AML-193 (cell line): ENCODE data around the gene NGEF.
"Not testable (repeated sequence)": the region's sequence is repeated elsewhere in the genome, so short reads cannot be mapped to it uniquely, and the experiment has no call there.

Experiments used
- DNase-seq, 2 experiments: peaks; one replicate each; lab custom pipeline; 2025; lab: John Stamatoyannopoulos, UW

NGEF gene

DNA sequence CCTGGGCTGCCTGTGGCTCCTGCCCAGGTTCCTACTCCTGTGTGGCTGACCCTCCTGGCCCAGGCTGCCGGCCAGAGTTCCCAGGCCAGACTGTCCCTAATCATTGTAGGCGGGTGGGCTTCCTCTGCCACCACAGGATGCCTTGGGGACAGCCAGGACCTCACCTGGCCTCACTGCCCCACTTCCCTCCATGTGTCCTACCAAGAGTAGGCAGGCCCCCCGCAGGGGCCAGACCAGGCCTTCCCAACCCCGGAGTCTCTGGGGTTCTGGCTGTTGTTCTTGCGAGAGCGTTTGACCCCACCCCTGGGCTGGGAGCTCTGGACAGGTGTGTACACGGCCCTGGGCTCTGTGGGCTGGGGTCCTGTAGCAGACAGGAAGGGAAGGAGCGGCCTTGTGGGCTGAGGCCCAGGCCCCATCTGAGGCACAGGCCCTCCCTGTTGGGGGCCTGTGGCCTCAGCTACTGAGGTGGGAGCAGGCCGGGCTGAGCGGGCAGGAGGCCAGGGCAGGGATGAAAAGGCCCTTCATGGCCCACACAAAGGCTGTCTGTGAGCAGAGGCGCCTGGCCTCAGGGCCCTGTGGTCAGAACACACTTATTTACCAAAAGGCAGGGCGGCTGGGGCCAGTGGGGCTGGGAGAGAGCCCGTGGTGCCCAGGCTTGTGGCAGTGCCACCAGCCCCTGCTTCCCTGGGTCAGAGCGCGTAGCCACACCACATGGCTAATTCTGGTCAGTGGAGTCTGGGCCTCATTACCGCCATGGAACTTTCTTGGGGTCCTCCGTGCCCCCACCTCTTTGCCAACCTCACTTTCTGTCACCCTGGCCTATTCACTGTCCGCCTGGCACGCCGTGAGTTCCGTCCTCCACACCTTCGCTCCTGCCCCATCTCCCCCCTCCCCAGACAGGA, 141.0 kb downstream of the NGEF start:
- DNase-seq, result no peak

DNA sequence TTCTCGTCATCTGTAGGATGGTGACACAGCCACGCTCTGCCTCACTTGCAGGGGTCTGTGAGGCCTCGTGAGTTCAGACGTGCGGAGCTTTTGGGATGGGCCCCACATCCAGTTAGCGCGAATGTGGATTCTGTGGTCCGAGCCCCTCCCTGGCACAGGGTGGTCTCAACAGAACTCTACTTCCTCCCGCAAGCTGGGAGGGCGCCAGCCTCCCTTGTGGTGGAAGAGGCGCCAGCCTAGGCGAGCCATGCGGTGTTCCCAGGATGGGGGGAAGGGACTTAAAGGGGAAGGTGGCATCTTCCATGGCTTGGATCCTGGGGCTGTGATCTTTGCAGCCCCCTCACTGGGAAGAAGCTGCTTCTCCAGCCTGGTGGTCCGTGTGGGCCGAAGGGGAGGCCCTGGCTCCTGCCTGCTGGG, 141.6 kb downstream of the NGEF start:
- DNase-seq, result no peak

DNA sequence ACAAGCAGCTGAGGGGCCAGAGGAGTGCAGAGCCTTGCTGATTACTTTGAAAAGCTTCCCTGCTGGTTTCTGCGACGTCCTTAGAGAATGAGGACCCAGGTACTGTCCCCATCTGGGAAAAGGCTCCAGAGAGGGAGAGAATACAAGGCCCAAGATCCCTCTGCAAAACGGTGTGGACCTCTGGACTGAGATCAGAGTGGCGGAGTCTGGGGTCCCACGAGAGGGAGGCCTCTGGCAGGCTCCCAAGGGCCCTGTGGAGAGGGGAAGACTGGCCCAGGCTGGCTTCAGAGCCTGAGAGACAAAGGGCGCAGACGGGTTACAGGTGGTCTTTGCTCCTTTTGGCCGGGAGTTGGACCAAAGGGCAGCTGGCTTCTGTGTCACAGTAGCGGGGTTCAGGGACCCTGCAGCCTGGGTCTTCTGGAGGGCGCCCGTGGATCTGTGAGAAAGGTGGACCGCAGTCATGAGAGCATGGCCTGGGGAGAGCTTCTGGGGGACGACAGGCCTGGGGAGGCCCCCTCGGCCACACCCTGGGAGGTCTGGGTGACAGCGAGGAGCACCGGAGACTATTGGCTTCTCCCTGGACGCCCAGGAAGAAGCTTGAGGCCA, 142.2 kb downstream of the NGEF start:
- DNase-seq, result no peak

DNA sequence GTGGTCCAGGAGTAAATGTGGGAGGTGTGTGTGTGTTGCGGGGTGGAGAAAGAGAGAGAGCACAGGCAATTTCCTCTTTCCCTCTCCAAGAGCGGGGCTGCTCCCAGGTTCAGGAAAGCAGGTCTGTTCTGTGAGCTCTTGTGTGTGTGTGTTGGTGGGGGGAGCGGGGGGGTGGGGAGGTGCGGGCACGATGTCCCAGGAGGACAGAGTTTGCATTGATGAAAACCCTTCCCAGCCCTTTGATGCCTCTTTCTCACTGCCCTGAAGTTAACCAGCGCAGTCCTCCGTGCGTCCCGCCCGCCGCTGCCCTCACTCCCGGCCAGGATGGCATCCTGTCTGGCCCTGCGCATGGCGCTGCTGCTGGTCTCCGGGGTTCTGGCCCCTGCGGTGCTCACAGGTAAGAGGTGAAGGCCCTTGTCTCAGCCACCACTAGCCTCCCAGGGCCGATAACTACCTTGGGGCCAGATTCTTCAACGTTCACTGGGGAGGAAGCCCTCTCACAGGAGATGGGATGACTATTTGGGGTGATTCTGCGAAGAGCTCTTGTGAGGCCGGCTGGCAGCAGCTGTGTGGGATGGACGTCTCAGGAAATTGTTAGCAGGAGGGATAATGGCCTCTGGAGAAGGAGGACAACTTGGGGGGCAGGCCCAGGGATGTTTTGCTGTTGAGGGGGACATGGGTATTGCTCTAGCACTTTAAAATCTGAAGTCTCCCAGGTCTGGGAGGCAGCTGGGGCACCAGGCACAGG, 142.9 kb downstream of the NGEF start, which contains the start of gene SNORC:
Gene SNORC, plus strand, starts transcription at position 247 of the 748 bp plus-strand sequence. Its CDS starts 78 bp downstream, at position 325.
- no peak for DNase-seq

DNA sequence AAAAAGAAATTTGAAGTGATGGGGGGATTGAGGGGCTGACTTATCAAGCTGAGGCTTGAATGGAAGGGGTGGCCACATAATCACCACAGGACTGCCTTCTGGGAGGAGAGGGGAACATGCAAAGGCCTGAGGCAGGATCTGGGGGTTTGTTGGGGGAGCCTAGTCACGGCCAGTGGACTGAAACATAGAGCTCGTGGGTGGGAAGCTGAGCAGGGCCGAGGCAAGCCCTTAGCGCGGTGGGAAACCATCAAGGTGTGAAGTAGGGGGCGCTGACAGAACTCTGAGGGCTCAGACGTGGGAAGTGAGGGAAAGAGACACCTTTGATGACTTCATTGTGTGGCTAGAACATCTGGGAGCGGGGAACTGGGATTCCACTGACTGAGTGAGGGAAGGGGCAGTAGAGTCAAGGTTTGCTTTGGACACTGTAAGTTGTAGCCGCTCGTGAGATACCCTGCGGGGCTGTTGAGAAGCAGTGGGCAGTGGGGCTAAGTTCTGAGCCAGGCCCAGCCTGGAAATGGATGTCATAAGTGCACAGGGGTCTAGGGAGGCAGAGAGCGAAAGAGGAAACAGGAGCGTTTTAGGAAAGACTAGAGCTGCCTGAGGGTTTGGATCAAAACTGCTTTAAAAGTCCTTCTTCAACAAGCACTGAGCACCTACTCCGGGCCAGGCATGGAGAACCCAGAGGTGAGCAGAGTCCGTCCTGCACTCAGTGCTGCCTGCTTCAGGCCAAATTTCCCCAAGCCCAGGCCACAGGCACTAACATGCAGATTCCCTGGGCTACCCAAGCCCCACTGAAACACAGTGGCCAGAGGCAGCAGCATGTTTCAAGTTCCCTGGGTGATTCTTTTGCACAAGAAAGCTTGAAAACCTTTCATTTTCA, 143.7 kb downstream of the NGEF start:
- no peak for DNase-seq

DNA sequence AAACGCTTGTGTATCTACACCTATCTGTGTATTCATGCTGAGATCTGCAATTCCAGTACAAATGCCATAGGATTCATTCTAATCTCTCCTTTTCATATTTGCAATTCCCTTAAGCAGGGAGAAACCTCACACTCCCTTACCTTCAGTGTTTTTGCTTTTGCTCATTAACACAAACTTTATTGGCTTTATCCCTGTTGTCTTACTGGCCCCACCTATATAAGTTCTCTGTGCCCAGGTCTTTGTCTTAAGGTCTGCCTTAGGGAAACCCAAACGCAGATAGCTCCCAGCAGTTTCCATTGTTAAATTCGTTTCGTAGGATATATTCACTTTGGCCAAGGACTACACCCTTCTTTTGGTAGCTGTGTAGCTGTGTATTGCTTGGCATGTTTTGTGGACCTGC, 147.0 kb downstream of the NGEF start:
- no peak for DNase-seq

DNA sequence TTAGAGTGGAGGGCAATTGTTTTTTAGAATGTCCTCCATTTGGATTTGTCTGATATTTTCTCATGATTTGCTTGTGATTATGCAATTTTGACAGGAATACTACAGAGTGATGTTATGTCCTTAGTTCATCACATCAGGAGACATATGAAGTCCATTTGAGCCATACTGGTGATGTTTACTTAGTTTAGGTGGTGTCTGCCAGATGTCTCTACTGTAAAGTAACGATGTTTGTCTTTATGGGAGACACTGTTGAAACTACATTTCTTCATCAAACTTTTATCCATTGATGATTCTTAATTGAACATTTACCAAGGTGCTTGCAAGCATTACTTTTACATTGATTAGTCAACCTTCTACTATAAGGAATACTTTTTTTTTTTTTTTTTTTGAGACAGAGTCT, 147.9 kb downstream of the NGEF start:
- no peak for DNase-seq

DNA sequence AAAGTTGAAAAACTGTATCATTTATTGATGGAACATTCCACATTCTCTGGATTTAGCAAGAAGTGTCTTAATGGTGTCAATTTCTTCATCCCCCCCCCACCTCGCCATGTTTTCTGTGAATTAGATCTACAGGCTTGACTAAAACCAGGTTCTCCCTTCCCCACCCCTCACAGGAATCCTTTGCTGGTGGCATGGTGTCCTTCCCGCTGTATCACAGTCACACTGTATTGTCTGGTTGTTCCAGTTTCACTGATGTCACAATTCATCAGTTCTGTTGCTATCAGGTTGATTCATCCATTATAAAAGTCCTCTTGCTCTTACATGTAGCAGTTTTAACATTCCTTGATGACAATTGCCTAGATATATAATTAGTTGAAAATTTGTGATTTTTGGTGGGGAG, 149.1 kb downstream of the NGEF start:
- no peak for DNase-seq

DNA sequence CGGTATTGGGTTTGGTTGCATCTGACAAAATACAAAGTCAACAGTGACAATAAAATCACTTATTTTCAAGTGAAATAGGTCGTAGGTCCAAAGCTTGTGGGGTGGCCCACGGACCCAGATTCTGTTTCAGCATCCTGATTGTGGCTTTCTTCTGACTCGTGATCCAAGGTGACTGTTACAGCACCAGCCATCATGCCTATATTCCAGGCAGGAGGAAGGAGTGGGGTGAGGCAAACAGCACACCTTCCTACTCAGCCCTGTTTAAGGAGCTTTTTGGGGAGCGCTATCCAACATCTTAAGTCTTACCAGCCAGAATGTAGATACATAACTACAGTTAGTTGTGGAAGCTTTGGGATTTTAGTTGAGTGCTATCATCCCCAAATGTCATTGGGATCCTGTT, 151.7 kb downstream of the NGEF start:
- no peak for DNase-seq

DNA sequence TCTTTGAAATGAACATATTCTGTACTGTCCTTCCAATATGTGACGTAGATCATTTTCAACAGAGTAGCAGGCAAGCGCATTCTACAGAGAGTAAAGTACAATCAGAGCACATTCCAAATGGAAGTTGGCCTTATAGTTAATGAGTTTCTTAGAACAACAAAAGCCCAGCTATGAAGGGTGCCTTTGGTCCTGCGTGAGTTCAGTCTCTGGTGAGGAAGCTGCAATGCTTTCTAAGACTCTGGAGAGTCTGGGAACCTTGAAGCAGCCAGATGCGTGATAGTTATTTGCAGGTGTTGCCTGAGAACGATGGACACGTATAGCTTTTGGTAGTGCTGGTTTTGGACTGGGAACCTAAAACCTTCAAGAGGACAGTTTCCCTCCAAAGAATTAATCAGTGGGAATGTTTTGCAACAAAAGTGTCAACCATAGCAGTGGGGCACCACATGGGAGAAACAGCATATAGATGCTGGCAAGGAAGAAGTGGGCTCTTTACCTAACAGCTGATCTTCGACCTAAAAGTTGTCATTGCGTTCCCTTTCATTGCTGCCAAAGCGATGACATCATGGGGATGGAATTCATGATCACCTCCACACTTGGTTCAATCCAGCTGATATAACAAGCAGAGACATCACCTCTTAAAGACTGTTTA, 152.3 kb downstream of the NGEF start:
- no peak for DNase-seq

DNA sequence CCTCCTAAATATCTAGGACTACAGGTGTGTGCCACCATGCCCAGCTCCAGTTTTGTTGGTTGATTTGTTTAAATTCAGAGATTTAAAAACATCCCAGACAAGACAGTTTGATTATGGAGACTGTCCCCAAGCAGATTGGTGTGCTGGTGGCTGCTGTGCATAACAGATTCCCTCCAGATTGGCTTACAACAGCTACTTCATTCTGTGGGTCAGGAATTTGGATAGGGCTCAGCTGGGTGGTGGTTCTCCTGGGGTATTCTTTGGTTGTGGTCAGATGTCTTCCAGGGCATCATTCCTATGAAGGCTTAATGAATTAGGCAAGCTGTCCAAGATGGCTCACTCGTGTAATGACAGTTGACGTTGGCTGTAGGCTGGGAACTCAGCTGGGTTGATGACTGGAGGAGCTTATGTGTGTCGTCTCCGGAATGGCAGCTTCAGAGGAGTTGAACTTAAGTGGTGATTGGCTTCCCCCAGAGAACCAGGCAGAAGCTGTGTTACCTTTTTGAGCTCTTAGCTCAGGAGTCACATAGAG, 153.6 kb downstream of the NGEF start:
- no peak for DNase-seq

DNA sequence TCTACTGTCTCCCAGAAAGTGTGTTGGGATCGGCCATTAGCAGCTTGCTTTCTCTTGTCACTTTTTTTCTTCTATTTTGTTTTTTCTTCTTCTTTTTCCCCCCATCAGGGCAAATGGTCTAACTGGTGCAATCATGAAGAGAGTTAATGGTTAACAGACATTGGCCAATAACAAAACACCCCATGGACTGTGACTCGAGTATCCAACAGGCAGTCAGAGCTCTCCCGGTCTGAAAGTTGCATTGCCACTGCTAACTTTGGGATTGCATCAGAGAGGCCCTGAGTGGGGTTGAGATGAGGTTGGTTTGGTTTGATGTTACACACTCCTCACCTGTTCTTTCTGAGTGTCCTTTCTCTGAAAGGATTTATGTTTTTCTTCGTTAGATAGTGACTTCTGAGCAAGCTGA, 155.9 kb downstream of the NGEF start:
- no peak for DNase-seq

DNA sequence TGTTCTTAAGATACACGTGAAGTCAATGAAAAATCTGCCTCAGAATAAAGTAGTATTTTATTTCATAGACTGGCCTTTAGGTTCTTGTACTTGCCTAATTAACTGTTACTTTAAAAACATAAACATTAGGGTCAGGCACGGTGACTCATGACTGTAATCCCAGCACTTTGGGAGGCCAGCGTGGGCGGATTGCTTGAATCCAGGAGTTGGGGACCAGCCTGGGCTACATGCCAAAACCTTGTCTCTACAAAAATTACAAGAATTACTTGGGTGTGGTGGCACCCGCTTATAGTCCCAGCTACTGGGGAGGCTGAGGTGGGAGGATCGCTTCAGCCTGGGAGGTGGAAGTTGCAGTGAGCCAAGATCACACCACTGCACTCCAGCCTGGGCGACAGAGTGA, 159.0 kb downstream of the NGEF start:
- no peak for DNase-seq

DNA sequence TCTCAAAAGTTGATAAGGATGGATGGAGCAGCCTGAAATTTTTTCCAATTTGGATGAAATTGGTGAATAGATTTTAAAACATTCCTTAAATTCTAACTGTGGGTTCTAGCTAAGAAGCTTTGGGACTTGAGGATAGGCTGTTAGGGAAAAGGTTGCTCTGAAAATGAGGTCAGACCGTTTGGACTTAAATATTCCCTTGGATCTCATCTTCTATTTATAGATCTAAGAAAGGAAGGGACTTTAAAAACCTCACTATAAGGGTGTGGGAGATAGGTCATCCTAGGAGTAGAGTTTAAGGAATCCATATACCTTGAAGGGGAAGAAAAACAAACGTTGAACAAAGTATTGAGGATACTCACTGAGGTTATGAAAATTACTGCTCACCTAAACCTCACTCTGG, 160.4 kb downstream of the NGEF start:
- DNase-seq, result no peak

DNA sequence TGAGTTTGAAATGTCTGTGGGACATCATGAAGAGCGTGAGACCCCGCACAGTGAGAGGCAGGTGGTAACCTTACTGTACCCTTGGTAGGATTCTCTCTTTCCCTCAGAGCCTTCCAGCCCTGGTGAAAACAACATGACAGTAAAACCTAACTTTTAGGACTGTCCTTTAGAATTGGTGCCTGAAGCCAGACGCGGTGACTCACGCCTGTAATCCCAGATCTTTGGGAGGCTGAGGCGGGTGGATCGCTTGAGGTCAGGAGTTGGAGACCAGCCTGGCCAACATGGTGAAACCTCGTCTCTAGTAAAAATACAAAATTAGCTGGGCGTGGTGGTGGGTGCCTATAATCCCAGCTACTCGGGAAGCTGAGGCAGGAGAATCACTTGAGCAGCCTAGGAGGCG, 161.0 kb downstream of the NGEF start:
- DNase-seq, result not testable (repeated sequence)

DNA sequence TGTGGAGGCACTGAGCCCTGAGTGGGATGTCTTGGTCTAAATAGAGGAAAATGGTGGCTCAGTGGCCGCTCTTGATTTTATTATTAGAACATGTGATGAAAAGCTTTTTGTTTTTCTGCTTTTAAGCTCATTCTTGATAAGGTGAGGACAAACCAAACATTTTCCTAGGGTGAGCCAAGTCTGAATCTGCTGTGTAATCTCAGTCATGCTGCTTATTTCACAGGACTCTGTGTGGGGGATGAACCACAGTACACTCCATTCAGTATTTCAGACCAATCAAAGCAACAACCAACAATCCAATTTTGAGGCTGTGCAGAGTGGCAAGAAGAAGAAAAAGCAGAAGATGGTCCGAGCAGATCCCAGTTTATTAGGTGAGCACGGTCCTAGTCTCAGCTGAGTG, 163.0 kb downstream of the NGEF start:
- no peak for DNase-seq

DNA sequence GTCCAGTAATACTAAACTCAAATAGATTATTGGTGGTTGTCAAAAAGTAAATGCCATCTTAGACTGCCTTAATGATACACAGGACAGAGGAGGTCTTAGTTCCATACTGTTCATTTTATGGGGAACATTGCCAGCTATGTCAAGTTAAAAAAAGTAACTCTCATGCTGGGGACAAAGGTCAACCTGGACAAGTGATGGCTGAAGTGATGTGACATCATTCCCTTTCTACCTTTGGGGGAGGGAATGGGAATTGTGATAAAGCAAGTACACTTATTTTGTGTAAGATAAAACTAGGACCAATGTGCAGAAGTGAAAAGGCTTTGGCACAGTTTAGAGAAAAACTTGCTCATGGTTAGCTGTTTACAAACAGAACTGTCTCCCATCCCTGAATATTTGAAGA, 167.0 kb downstream of the NGEF start:
- no peak for DNase-seq

DNA sequence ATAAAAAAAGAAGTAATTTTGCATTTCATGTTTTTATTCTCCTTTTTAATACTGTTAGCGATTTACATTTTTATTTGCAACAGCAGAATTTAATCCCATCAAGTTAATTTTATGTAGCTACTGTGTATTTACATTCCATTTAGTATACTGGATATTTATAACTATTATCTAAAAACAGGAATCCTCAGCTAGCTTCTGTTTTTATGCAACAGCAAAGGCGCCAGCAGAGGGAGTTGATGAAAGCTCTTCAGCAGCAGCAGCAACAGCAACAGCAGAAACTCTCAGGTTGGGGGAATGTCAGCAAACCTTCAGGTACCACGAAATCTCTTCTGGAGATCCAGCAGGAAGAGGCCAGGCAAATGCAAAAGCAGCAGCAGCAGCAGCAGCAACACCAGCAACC, 169.2 kb downstream of the NGEF start:
- no peak for DNase-seq

DNA sequence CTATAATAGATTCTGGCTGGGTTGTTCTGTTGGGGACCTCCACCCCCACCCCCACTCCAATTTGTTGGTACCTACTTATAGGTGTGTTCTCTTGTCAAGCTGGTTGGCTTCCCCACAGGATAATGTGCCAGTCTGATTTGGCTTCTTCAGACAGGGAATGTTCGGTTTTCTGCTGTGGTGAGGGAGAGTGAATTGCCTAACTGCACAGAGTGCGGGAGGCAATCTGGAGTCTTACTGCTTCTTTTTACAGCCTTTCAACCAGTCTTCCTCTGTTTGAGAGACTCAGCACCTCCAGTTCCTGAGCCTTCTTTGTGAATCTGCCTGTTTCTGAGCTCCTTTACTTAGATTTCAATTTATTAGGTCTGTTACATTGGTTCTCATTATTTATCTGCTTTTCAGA, 170.4 kb downstream of the NGEF start:
- DNase-seq, result no peak

DNA sequence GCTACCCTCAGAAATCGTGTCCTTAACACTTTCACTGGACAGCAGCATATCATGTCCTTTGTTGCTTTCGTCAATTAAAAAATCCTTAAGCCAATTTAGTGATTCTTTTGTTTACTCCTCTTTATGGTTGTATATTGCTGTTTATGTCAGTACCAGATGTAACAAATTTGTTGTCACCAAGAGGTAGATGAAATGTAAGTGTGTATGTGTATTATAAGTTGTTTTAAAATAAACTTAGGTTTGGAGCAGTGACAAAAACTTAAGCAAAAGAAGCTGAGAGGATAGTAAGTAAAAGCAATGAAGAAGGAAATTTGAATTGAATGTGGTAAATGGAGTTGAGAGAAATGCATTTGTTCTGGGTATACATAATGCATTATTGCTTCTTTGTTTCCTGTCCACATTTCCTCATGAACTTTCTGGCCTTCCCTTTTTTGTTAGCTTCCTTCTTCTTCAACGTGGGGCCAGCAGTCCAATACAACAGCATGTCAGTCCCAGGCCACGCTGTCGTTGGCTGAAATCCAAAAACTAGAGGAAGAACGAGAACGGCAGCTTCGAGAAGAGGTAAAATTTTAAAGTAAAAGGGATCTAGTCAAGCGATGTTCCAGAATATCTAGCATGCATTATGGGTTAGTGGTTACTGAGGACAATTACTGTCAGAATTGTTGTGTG, 173.5 kb downstream of the NGEF start:
- peak; percentile 89 to 92 for DNase-seq
